WTC11 (cell line): Measurements from ENCODE around the gene RGS7.

Experiments used
- GABPB1 ChIP-seq: sonication (generic); formaldehyde crosslinking; IDR thresholded peaks from 2 replicates; pipeline ENCODE4 v1.8.1; 2023; ENCODE audit warnings: mild to moderate bottlenecking, missing genetic modification reagents
- KAT7 ChIP-seq: sonication (generic); formaldehyde crosslinking; IDR thresholded peaks from 2 replicates; pipeline ENCODE4 v1.8.1; 2023; ENCODE audit warnings: missing genetic modification reagents, mild to moderate bottlenecking, borderline replicate concordance
- TF ChIP-seq, protein P1 (sequence below): fragments of 200-600 bp; IDR thresholded peaks from 2 replicates; pipeline ENCODE4 v1.8.0; 2022; ENCODE audit warnings: antibody characterized with exemption

DNA sequence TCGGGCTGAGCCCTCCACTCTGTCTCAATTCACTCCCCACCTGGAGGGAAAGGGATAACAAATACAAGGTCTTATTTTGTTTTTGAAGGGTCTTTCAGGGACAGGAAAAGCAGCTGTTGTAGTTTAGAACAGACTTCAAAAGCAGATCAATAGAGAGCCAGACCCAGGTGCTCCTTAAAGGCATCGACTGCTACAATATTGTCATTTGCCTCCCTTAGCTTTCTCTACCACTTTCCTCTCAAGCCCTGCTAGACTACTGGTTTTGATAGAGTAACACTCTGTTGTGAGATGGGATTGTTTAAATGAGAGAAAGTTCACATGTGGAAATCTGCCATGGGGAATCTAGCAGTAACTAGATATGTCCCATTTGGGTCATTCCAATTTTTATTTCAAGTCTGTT lies 24.0 kb downstream of the RGS7 start:
- no peak for TF ChIP-seq KAT7 (CRISPR knock-in tag)
- TF ChIP-seq, protein P1, sequence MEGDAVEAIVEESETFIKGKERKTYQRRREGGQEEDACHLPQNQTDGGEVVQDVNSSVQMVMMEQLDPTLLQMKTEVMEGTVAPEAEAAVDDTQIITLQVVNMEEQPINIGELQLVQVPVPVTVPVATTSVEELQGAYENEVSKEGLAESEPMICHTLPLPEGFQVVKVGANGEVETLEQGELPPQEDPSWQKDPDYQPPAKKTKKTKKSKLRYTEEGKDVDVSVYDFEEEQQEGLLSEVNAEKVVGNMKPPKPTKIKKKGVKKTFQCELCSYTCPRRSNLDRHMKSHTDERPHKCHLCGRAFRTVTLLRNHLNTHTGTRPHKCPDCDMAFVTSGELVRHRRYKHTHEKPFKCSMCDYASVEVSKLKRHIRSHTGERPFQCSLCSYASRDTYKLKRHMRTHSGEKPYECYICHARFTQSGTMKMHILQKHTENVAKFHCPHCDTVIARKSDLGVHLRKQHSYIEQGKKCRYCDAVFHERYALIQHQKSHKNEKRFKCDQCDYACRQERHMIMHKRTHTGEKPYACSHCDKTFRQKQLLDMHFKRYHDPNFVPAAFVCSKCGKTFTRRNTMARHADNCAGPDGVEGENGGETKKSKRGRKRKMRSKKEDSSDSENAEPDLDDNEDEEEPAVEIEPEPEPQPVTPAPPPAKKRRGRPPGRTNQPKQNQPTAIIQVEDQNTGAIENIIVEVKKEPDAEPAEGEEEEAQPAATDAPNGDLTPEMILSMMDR: no peak
- no peak for TF ChIP-seq GABPB1 (CRISPR knock-in tag)
